Neutrophil (primary cell): Measurements from ENCODE around the gene DHRS4.

Source experiments
- H3K27ac ChIP-seq: fragments of 200-600 bp; sonication (generic); 2 replicates; pipeline ENCODE4 v1.5.1; 2016; ENCODE audit warnings: mild to moderate bottlenecking, moderate library complexity
- H3K27me3 ChIP-seq: fragments of 200-600 bp; sonication (generic); 2 replicates; pipeline ENCODE4 v1.6.0; 2016; ENCODE audit warnings: mild to moderate bottlenecking
- H3K36me3 ChIP-seq: fragments of 200-600 bp; sonication (generic); 2 replicates; pipeline ENCODE4 v1.5.1; 2017
- H3K4me1 ChIP-seq, 2 experiments: fragments of 200-600 bp in 1 of 2; sonication (generic) in 1 of 2; 1 replicate in 1 of 2; 2 replicates in 1 of 2; pipeline versions ENCODE4 v1.5.1 to v1.6.1; 2013 to 2016; ENCODE audit warnings: low read depth in 1 of 2, low read length in 1 of 2, mild to moderate bottlenecking in 1 of 2, moderate library complexity in 1 of 2; ENCODE audit not compliant: control insufficient read depth in 1 of 2, insufficient read depth in 1 of 2
- H3K4me3 ChIP-seq, 2 experiments: fragments of 200-600 bp in 1 of 2; sonication (generic) in 1 of 2; 1 replicate in 1 of 2; 2 replicates in 1 of 2; pipeline ENCODE4 v1.5.1; 2013 to 2016; ENCODE audit warnings: low read depth in 1 of 2, low read length in 1 of 2, mild to moderate bottlenecking in 1 of 2, moderate library complexity in 1 of 2
- H3K9me3 ChIP-seq: fragments of 200-600 bp; sonication (generic); 2 replicates; pipeline ENCODE4 v1.5.1; 2016
- CTCF ChIP-seq: fragments of 200-600 bp; sonication (generic); IDR thresholded peaks from 2 replicates; pipeline ENCODE4 v1.5.1; 2016; ENCODE audit warnings: antibody characterized with exemption

The DHRS4 gene

DNA sequence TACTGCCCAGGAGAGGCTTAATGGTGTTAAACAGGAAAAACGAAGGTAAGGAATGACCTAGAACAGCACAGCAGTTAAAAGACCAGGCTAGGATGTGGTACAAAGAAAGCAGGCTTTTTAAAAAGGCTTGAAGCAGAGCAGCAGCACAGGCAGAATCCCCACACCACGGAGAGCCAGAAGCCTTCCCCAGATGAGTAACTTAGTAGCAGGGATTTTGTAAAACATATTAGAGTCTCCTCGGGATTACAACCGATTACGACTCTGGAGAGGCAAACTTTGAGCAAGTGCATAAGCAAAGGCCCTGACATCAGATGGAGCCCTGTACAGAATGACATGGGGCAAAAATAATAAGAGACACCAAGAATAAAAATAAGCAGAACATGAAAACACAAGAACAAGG is 37.1 kb upstream of the DHRS4 start:
- TF ChIP-seq CTCF, result no peak
- no peaks in the 10 kb centered on the region for H3K9me3 ChIP-seq
- H3K27me3 ChIP-seq, result no peaks in the 10 kb centered on the region
- no peaks in the 10 kb centered on the region for H3K36me3 ChIP-seq
- no peak overlapping the region for H3K4me3 ChIP-seq
- H3K4me1 ChIP-seq, result no peaks in the 10 kb centered on the region
- H3K27ac ChIP-seq, result no peak overlapping the region

GRCh38 chr14:23922545-23922944 is 31.0 kb upstream of the DHRS4 start:
- Histone ChIP-seq H3K36me3 (no peaks in the 10 kb centered on the region), H3K27me3 (peaks cover 15% of the 10 kb centered on the region), H3K9me3 (no peaks in the 10 kb centered on the region), H3K4me3 (no peak overlapping the region), H3K27ac (no peak overlapping the region), H3K4me1 (no peaks in the 10 kb centered on the region)
- TF ChIP-seq CTCF, result no peak

GRCh38 chr14:23925523-23926075 is 28.0 kb upstream of the DHRS4 start:
- Histone ChIP-seq H3K9me3 (no peaks in the 10 kb centered on the region), H3K4me1 (no peaks in the 10 kb centered on the region), H3K27me3 (peaks cover 15% of the 10 kb centered on the region), H3K4me3 (no peak overlapping the region), H3K27ac (no peak overlapping the region), H3K36me3 (no peaks in the 10 kb centered on the region)
- no peak for TF ChIP-seq CTCF

- H3K4me1 ChIP-seq, result no peaks in the 10 kb centered on the region
- H3K27ac ChIP-seq, result no peak overlapping the region
- H3K9me3 ChIP-seq, result no peaks in the 10 kb centered on the region
- TF ChIP-seq CTCF, result no peak
- H3K27me3 ChIP-seq, result peaks cover 15% of the 10 kb centered on the region
- H3K4me3 ChIP-seq, result no peak overlapping the region
- no peaks in the 10 kb centered on the region for H3K36me3 ChIP-seq
These were observed 27.0 kb upstream of the DHRS4 start for GRCh38 chr14:23926543-23926942.

DNA sequence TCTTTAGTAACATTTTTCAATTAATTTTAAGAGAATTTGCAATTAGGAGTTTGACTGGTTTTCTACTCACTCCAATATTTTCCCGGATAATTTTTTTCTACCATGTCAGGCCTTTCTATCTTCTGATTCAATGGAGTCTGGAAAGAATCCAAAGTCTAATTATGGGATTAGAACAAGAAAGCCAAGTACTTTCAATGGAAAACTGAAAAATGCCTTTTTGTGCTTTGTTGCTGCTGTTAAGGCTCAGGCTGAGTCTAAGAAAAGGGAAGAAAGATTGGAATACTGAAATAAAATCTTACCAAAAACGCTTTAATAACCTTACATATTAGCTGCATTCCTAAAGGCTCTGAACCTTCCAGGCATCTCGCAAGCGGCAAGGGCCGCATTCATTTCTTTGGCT is 24.4 kb upstream of the DHRS4 start:
- H3K27ac ChIP-seq, result no peak overlapping the region
- peaks cover 14% of the 10 kb centered on the region for H3K27me3 ChIP-seq
- H3K4me3 ChIP-seq, result no peak overlapping the region
- H3K36me3 ChIP-seq, result no peaks in the 10 kb centered on the region
- H3K9me3 ChIP-seq, result no peaks in the 10 kb centered on the region
- TF ChIP-seq CTCF, result no peak
- H3K4me1 ChIP-seq, result no peaks in the 10 kb centered on the region

DNA sequence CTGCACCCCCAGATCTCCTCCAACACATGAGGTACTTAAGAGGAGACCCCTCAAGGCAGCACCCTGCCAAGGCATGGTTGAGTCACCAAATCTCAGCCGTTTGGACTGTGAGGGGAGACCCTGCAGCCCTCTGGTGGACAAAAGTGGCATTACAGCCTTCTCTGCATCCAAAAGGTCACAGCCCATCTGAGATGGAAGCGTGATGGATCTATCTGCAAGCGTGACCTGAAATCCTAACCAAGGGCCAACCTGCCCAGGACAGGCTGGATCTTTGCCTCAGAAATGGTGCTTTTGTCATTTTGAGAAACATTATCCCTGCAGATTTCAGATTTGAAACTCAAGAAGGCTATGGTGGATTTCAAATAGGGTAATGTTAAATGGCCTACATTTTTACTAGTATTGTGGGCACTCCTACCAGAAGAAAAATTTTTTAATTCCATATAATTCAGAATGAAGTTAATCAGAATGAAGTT is 23.7 kb upstream of the DHRS4 start:
- H3K9me3 ChIP-seq, result no peaks in the 10 kb centered on the region
- H3K27ac ChIP-seq, result no peak overlapping the region
- peak; percentile 83 for TF ChIP-seq CTCF
- H3K36me3 ChIP-seq, result no peaks in the 10 kb centered on the region
- no peaks in the 10 kb centered on the region for H3K4me1 ChIP-seq
- no peak overlapping the region for H3K4me3 ChIP-seq
- H3K27me3 ChIP-seq, result peaks cover 11% of the 10 kb centered on the region
